ENCODE results near the gene CACNB2.

- TF ChIP-seq POLR2AphosphoS5 (IDR thresholded peaks at IDR 0.05; ENCODE audit: low read depth, low read length) (no peak), POLR2A (IDR thresholded peaks at IDR 0.05; ENCODE audit: low read depth, low read length) (no peak), TAF1 (IDR thresholded peaks at IDR 0.05; ENCODE audit: borderline replicate concordance, low read depth, low read length) (no peak)
Observed at GRCh38 chr10:18532881-18533535, 392.8 kb downstream of the CACNB2 start.
